HCT116 (cell line): Measurements from ENCODE around the gene CEP112. TPM values are rescaled to one million over a fixed set of nuclear protein-coding genes. Genes with fewer than 3 reads are reported as not detected.

Source experiments
- ATAC-seq: fragments of 200-7000 bp; cut with Tn5 transposase; 2 replicates; pipeline ENCODE4 v1.9.1; 2020; ENCODE audit warnings: mild to moderate bottlenecking, moderate library complexity
- BruUV-seq: library from RNA; stranded (reverse); fragments of 400-500 nt; replicated peaks from 2 replicates; lab custom pipeline; 2021; lab: Mats Ljungman, UMichigan
- CTCF ChIA-PET: fragments of 300-600 bp; sonication (Branson Sonifier 250); formaldehyde crosslinking; loops from one replicate; lab custom pipeline; 2021; ENCODE audit warnings: antibody characterized with exemption; lab: Charles Lee
- POLR2A ChIA-PET: fragments of 300-600, 350-600 bp; sonication (Branson Sonifier 250); formaldehyde crosslinking; loops from one replicate; lab custom pipeline; 2021; ENCODE audit warnings: antibody characterized with exemption; lab: Charles Lee
- RAD21 ChIA-PET, 2 experiments: fragments of 300-600 bp; sonication (Branson Sonifier 250); formaldehyde crosslinking; loops; one replicate each; lab custom pipeline; 2023; ENCODE audit warnings: low total read pairs in 2 of 2; ENCODE audit not compliant: uncharacterized antibody in 2 of 2, unreplicated experiment in 2 of 2, low non-redundant PET in 1 of 2; lab: Charles Lee
- DNase-seq: peaks from one replicate; pipeline ENCODE4 v3.0.0-alpha.2; 2010; ENCODE audit warnings: low read depth, low spot score
- H2AFZ ChIP-seq: fragments of 200-600 bp; shearing (Covaris generic), sonication (generic); 2 replicates; pipeline ENCODE4 v1.6.1; 2017; ENCODE audit warnings: low read depth, mixed run types, mixed read lengths, antibody characterized with exemption, low read length; ENCODE audit not compliant: poor library complexity, severe bottlenecking
- H3K27ac ChIP-seq: 2 replicates; pipeline ENCODE4 v1.5.1; 2012; ENCODE audit warnings: low read depth, low read length
- H3K27me3 ChIP-seq: fragments of 200-600 bp; sonication (generic); 2 replicates; pipeline ENCODE4 v1.6.1; 2016; ENCODE audit warnings: mixed run types, low read length, mixed read lengths; ENCODE audit not compliant: insufficient read depth
- H3K36me3 ChIP-seq, 2 experiments: fragments of 200-500 bp in 1 of 2; fragments of 200-600 bp in 1 of 2; sonication (Bioruptor generic) in 1 of 2; sonication (generic) in 1 of 2; 2 replicates each; pipeline versions ENCODE4 v1.5.1 to v1.6.1; 2014 to 2016; ENCODE audit warnings: low read length in 2 of 2, inconsistent platforms in 1 of 2, mixed read lengths in 1 of 2, mixed run types in 1 of 2; ENCODE audit not compliant: insufficient read depth in 2 of 2, control insufficient read depth in 1 of 2
- H3K4me1 ChIP-seq, 2 experiments: fragments of 200-600 bp in 1 of 2; sonication (generic) in 1 of 2; 2 replicates each; pipeline versions ENCODE4 v1.5.1 to v1.6.1; 2012 to 2017; ENCODE audit warnings: low read length in 2 of 2, inconsistent platforms in 1 of 2, mild to moderate bottlenecking in 1 of 2, mixed read lengths in 1 of 2, mixed run types in 1 of 2, moderate library complexity in 1 of 2; ENCODE audit not compliant: insufficient read depth in 2 of 2, control insufficient read depth in 1 of 2
- H3K4me2 ChIP-seq: fragments of 200-600 bp; sonication (generic); 2 replicates; pipeline ENCODE4 v1.6.1; 2017; ENCODE audit warnings: mixed run types, low read length, mixed read lengths
- H3K4me3 ChIP-seq, 2 experiments: fragments of 200-600 bp in 1 of 2; sonication (generic) in 1 of 2; replicated peaks in 1 of 2; 2 replicates each; pipeline ENCODE4 v1.5.1; 2011 to 2016; ENCODE audit warnings: low read length in 2 of 2, control low read depth in 1 of 2, low read depth in 1 of 2, mild to moderate bottlenecking in 1 of 2, mixed read lengths in 1 of 2, mixed run types in 1 of 2
- H3K79me2 ChIP-seq: fragments of 200-600 bp; sonication (generic); 2 replicates; pipeline ENCODE4 v1.6.1; 2017; ENCODE audit warnings: mild to moderate bottlenecking, mixed run types, low read length, moderate library complexity, mixed read lengths; ENCODE audit not compliant: insufficient read depth
- H3K9ac ChIP-seq: fragments of 200-600 bp; sonication (generic); 2 replicates; pipeline ENCODE4 v1.6.1; 2016; ENCODE audit warnings: low read length, mixed read lengths
- H3K9me2 ChIP-seq: fragments of 200-600 bp; sonication (generic), shearing (Covaris generic); 2 replicates; pipeline ENCODE4 v1.6.1; 2017; ENCODE audit warnings: mixed run types, mild to moderate bottlenecking, moderate library complexity; ENCODE audit not compliant: insufficient read depth
- H3K9me3 ChIP-seq, 2 experiments: fragments of 200-500 bp in 1 of 2; fragments of 200-600 bp in 1 of 2; sonication (Bioruptor generic) in 1 of 2; sonication (generic) in 1 of 2; 2 replicates each; pipeline ENCODE4 v1.6.1; 2014 to 2017; ENCODE audit warnings: low read length in 2 of 2, mixed read lengths in 2 of 2, inconsistent platforms in 1 of 2, low read depth in 1 of 2, mild to moderate bottlenecking in 1 of 2, mixed run types in 1 of 2, moderate library complexity in 1 of 2; ENCODE audit not compliant: control insufficient read depth in 1 of 2, insufficient read depth in 1 of 2
- H4K20me1 ChIP-seq: fragments of 200-600 bp; sonication (generic), shearing (Covaris generic); 2 replicates; pipeline ENCODE4 v1.6.1; 2017; ENCODE audit warnings: mixed run types, mild to moderate bottlenecking, moderate library complexity; ENCODE audit not compliant: insufficient read depth
- ATF3 ChIP-seq: IDR thresholded peaks from 2 replicates; pipeline ENCODE4 v1.6.1; 2012
- CBX3 ChIP-seq: IDR thresholded peaks from 2 replicates; pipeline ENCODE4 v1.6.1; 2012; ENCODE audit warnings: low read depth
- CTCF ChIP-seq, 3 experiments: fragments of 200-600 bp in 1 of 3; sonication (generic) in 1 of 3; IDR thresholded peaks in 2 of 3; conservative IDR thresholded peaks in 1 of 3; 2 replicates each; pipeline ENCODE4 v1.5.1; 2012 to 2017; ENCODE audit warnings: low read depth in 2 of 3, low read length in 2 of 3, antibody characterized with exemption in 1 of 3, borderline replicate concordance in 1 of 3, control low read depth in 1 of 3, mild to moderate bottlenecking in 1 of 3, mixed read lengths in 1 of 3, mixed run types in 1 of 3, moderate library complexity in 1 of 3; ENCODE audit not compliant: insufficient read depth in 1 of 3
- ELF1 ChIP-seq: IDR thresholded peaks from 2 replicates; pipeline ENCODE4 v1.6.1; 2012; ENCODE audit warnings: low read depth, borderline replicate concordance
- EZH2 ChIP-seq: fragments of 200-600 bp; sonication (generic); IDR thresholded peaks from 2 replicates; pipeline ENCODE4 v1.6.1; 2017; ENCODE audit warnings: antibody characterized with exemption, mixed run types
- JUND ChIP-seq: IDR thresholded peaks from 2 replicates; pipeline ENCODE4 v1.6.1; 2012
- MAX ChIP-seq: IDR thresholded peaks from 2 replicates; pipeline ENCODE4 v1.6.1; 2012
- POLR2A ChIP-seq: IDR thresholded peaks from 2 replicates; pipeline ENCODE4 v1.7.0; 2011; ENCODE audit warnings: borderline replicate concordance; ENCODE audit not compliant: insufficient read depth, insufficient read length; ENCODE audit errors: extremely low read depth
- RAD21 ChIP-seq: IDR thresholded peaks from 2 replicates; pipeline ENCODE4 v1.6.1; 2012; ENCODE audit warnings: low read depth, mild to moderate bottlenecking
- REST ChIP-seq: IDR thresholded peaks from 2 replicates; pipeline ENCODE4 v1.6.1; 2012; ENCODE audit warnings: low read depth
- SP1 ChIP-seq: IDR thresholded peaks from 2 replicates; pipeline ENCODE4 v1.6.1; 2012; ENCODE audit warnings: low read depth
- TCF7L2 ChIP-seq: IDR thresholded peaks from 2 replicates; pipeline ENCODE4 v1.7.0; 2011; ENCODE audit warnings: borderline replicate concordance, inconsistent platforms; ENCODE audit not compliant: insufficient read depth, insufficient read length; ENCODE audit errors: extremely low read depth
- YY1 ChIP-seq: IDR thresholded peaks from 2 replicates; pipeline ENCODE4 v1.6.1; 2011; ENCODE audit warnings: low read length, low read depth, moderate library complexity, mild to moderate bottlenecking; ENCODE audit not compliant: insufficient replicate concordance; ENCODE audit errors: extremely low read depth
- ZNF274 ChIP-seq: fragments of 200-500 bp; sonication (Bioruptor generic); IDR thresholded peaks from 2 replicates; pipeline ENCODE4 v1.6.1; 2014; ENCODE audit warnings: mild to moderate bottlenecking, low read depth, low read length, inconsistent platforms
- intact Hi-C: fragments of 100-400 bp; cut with micrococcal nuclease; formaldehyde crosslinking; loops from 2 replicates; pipeline ENCODE4 v1.10.0; 2022
- total RNA-seq: library from RNA; stranded (reverse); gene quantifications from one replicate; pipeline ENCODE4 v1.2.1, GENCODE V29; 2021; ENCODE audit not compliant: unreplicated experiment

Gene CEP112
- total RNA-seq, 1 experiment from 2014 or later, result 10.9 TPM

- ChIA-PET CTCF (no interaction called here), POLR2A (no interaction called here), RAD21 (no interaction called here)
- no peaks in the 10 kb centered on the region for H3K9me3 ChIP-seq
- peaks cover 24 to 44% of the 10 kb centered on the region in 2 experiments for H3K4me1 ChIP-seq
- no peaks in the 10 kb centered on the region for H4K20me1 ChIP-seq
- no peak overlapping the region for H3K27ac ChIP-seq
- no peaks in the 10 kb centered on the region for H3K79me2 ChIP-seq
- peaks cover 10% of the 10 kb centered on the region; the same call in 1 of the 2 replicates for H3K27me3 ChIP-seq
- no peak overlapping the region for H3K4me3 ChIP-seq
- no TSS peak for BruUV-seq
- no peaks in the 10 kb centered on the region for H3K36me3 ChIP-seq
- no peak for DNase-seq
- TF ChIP-seq ATF3 (no peak), POLR2A (no peak), EZH2 (no peak), CBX3 (no peak), REST (no peak), JUND (no peak), RAD21 (no peak), CTCF (IDR thresholded peaks at IDR 0.05 in 2 of 3, conservative IDR thresholded peaks at IDR 0.05 in 1 of 3; ENCODE audit: borderline replicate concordance in 1 of 3, insufficient read depth in 1 of 3, low read depth in 2 of 3, low read length in 2 of 3) (no peak), MAX (no peak), ELF1 (no peak), TCF7L2 (no peak), YY1 (no peak), ZNF274 (no peak), SP1 (no peak)
- TF ChIP-seq, all 23 proteins: peak for 0
- Histone ChIP-seq H3K9me2 (no peaks in the 10 kb centered on the region), H3K4me2 (no peak overlapping the region), H2AFZ (no peak overlapping the region), H3K9ac (no peak overlapping the region)
- intact Hi-C loops, result no loop called here
- no peak for ATAC-seq
Measured at GRCh38 chr17:65754081-65754480, 437.9 kb downstream of the CEP112 start.
